PC-9 (cell line): ENCODE data around the gene SLC7A4. TPM values are rescaled to one million over a fixed set of nuclear protein-coding genes. Genes with fewer than 3 reads are reported as not detected.
"Not testable (repeated sequence)": the region's sequence is repeated elsewhere in the genome, so short reads cannot be mapped to it uniquely, and the experiment has no call there.

Experiments used
- BruUV-seq: library from RNA; stranded (reverse); fragments of 400-500 nt; replicated peaks from 2 replicates; lab custom pipeline; 2021; lab: Mats Ljungman, UMichigan
- CTCF ChIA-PET: fragments of 300-600 bp; sonication (Branson Sonifier 250); formaldehyde crosslinking; loops from one replicate; lab custom pipeline; 2022; ENCODE audit warnings: antibody characterized with exemption; lab: Charles Lee
- POLR2A ChIA-PET: fragments of 300-600 bp; sonication (Branson Sonifier 250); formaldehyde crosslinking; loops from one replicate; lab custom pipeline; 2022; ENCODE audit warnings: antibody characterized with exemption; ENCODE audit not compliant: unreplicated experiment; lab: Charles Lee
- DNase-seq, 2 experiments: peaks; one replicate each; pipeline versions ENCODE4 v3.0.0 to v3.0.0-alpha.2; 2015 to 2022; ENCODE audit warnings: mixed read lengths in 1 of 2
- H2AFZ ChIP-seq: fragments of 200-600 bp; sonication (generic); 2 replicates; pipeline ENCODE4 v1.8.1; 2017; ENCODE audit warnings: antibody characterized with exemption
- H3F3A ChIP-seq: fragments of 200-600 bp; sonication (generic); 2 replicates; pipeline ENCODE4 v1.8.1; 2017; ENCODE audit warnings: antibody characterized with exemption, mild to moderate bottlenecking, low read depth; ENCODE audit not compliant: insufficient read depth
- H3K27ac ChIP-seq: fragments of 200-600 bp; sonication (generic); 2 replicates; pipeline ENCODE4 v1.6.1; 2016; ENCODE audit warnings: mixed run types
- H3K27me3 ChIP-seq: fragments of 200-600 bp; sonication (generic); 2 replicates; pipeline ENCODE4 v1.6.1; 2016; ENCODE audit warnings: low read depth, mixed run types; ENCODE audit not compliant: insufficient read depth
- H3K36me3 ChIP-seq: fragments of 200-600 bp; sonication (generic); 2 replicates; pipeline ENCODE4 v1.6.1; 2016; ENCODE audit warnings: low read depth, mixed run types
- H3K4me1 ChIP-seq: fragments of 200-600 bp; sonication (generic); replicated peaks from 2 replicates; pipeline ENCODE4 v1.6.1; 2016; ENCODE audit warnings: mixed run types; ENCODE audit not compliant: insufficient read depth
- H3K4me2 ChIP-seq: fragments of 200-600 bp; sonication (generic); 2 replicates; pipeline ENCODE4 v1.6.1; 2017; ENCODE audit warnings: mixed run types
- H3K4me3 ChIP-seq: fragments of 200-600 bp; sonication (generic); 2 replicates; pipeline ENCODE4 v1.6.1; 2016; ENCODE audit warnings: mixed run types
- H3K79me2 ChIP-seq: fragments of 200-600 bp; sonication (generic); 2 replicates; pipeline ENCODE4 v1.6.1; 2017; ENCODE audit warnings: low read depth, mixed run types
- H3K9me2 ChIP-seq: fragments of 200-600 bp; sonication (generic); 2 replicates; pipeline ENCODE4 v1.8.1; 2017; ENCODE audit warnings: mild to moderate bottlenecking; ENCODE audit not compliant: insufficient read depth
- H3K9me3 ChIP-seq: fragments of 200-600 bp; sonication (generic); 2 replicates; pipeline ENCODE4 v1.8.1; 2016; ENCODE audit warnings: low read depth; ENCODE audit not compliant: insufficient read depth
- H4K20me1 ChIP-seq: fragments of 200-600 bp; sonication (generic); 2 replicates; pipeline ENCODE4 v1.8.1; 2017; ENCODE audit not compliant: insufficient read depth
- CTCF ChIP-seq: fragments of 200-600 bp; sonication (generic); conservative IDR thresholded peaks from 2 replicates; pipeline ENCODE4 v1.6.1; 2017; ENCODE audit warnings: mixed run types, antibody characterized with exemption, mild to moderate bottlenecking, moderate library complexity
- EZH2 ChIP-seq: fragments of 200-600 bp; sonication (generic); IDR thresholded peaks from 2 replicates; pipeline ENCODE4 v1.8.0; 2017; ENCODE audit warnings: antibody characterized with exemption, low read depth
- intact Hi-C: fragments of 100-400 bp; cut with micrococcal nuclease; formaldehyde crosslinking; loops from one replicate; pipeline ENCODE4 v1.10.0; 2022; ENCODE audit not compliant: unreplicated experiment
- total RNA-seq: library from RNA; stranded (reverse); gene quantifications from 2 replicates; pipeline ENCODE4 v1.2.3, GENCODE V29; 2021

SLC7A4 gene
- total RNA-seq, 1 experiment from 2014 or later: not detected

GRCh38 chr22:21051145-21051830 lies 18.9 kb upstream of the SLC7A4 start:
- no peak for DNase-seq
- intact Hi-C loops: no loop called here
- Histone ChIP-seq H3K27me3 (no peaks in the 10 kb centered on the region), H3K27ac (no peak overlapping the region), H3K36me3 (no peaks in the 10 kb centered on the region), H2AFZ (no peak overlapping the region), H3K79me2 (no peaks in the 10 kb centered on the region), H3K4me1 (no peaks in the 10 kb centered on the region), H3K4me2 (no peak overlapping the region), H3K4me3 (no peak overlapping the region), H3K9me3 (no peaks in the 10 kb centered on the region), H3K9me2 (no peaks in the 10 kb centered on the region), H3F3A (no peaks in the 10 kb centered on the region), H4K20me1 (no peaks in the 10 kb centered on the region)
- TF ChIP-seq EZH2: no peak
- no peak for TF ChIP-seq CTCF
- POLR2A ChIA-PET: interaction anchor here (0.7 kb wide), 1 partner anchor 1539 kb away, joined by 3 read pairs; no protein-coding TSS in a partner anchor
- CTCF ChIA-PET: no interaction called here
- BruUV-seq: no TSS peak

- DNase-seq, H3K27me3 ChIP-seq, intact Hi-C loops, H3F3A ChIP-seq, H3K9me3 ChIP-seq, H3K4me3 ChIP-seq, H3K4me2 ChIP-seq, H3K27ac ChIP-seq, H3K9me2 ChIP-seq, H2AFZ ChIP-seq, H4K20me1 ChIP-seq, CTCF ChIA-PET, H3K36me3 ChIP-seq, H3K79me2 ChIP-seq, POLR2A ChIA-PET, BruUV-seq: not testable (repeated sequence)
- H3K4me1 ChIP-seq: peaks cover 16% of the 10 kb centered on the region
These were observed 16.6 kb upstream of the SLC7A4 start for GRCh38 chr22:21048965-21049364.

GRCh38 chr22:21048448-21048847 lies 16.1 kb upstream of the SLC7A4 start:
- H3K79me2 ChIP-seq, H3K4me3 ChIP-seq, H3K36me3 ChIP-seq, H3K27ac ChIP-seq, H3K9me2 ChIP-seq, H3K9me3 ChIP-seq, H3K27me3 ChIP-seq, H3F3A ChIP-seq, CTCF ChIA-PET, H3K4me2 ChIP-seq, H4K20me1 ChIP-seq, H2AFZ ChIP-seq, BruUV-seq, DNase-seq, intact Hi-C loops, POLR2A ChIA-PET: not testable (repeated sequence)
- H3K4me1 ChIP-seq: peaks cover 21% of the 10 kb centered on the region

- Histone ChIP-seq H3K27me3 (no peaks in the 10 kb centered on the region), H3K79me2 (no peaks in the 10 kb centered on the region), H3K9me3 (no peaks in the 10 kb centered on the region), H3K9me2 (no peaks in the 10 kb centered on the region), H3K36me3 (no peaks in the 10 kb centered on the region), H2AFZ (no peak overlapping the region), H3F3A (no peaks in the 10 kb centered on the region), H3K4me2 (no peak overlapping the region), H3K27ac (no peak overlapping the region), H3K4me3 (no peak overlapping the region), H4K20me1 (no peaks in the 10 kb centered on the region), H3K4me1 (peaks cover 27% of the 10 kb centered on the region)
- DNase-seq: no peak
- no TSS peak for BruUV-seq
- ChIA-PET CTCF (no interaction called here), POLR2A (no interaction called here)
- intact Hi-C loops: no loop called here
- TF ChIP-seq CTCF: no peak
- no peak for TF ChIP-seq EZH2
These were observed 15.4 kb upstream of the SLC7A4 start for GRCh38 chr22:21047730-21048129.
